Natural killer cell treated with Interleukin-12 subunit alpha and Interleukin-12 subunit beta and Interleukin-15 and Interleukin-18, amount 100 ng/mL, for 72 hours (primary cell): ENCODE data around the gene SNX14. TPM values are rescaled to one million over a fixed set of nuclear protein-coding genes. Genes with fewer than 3 reads are reported as not detected.
"Not testable (repeated sequence)": the region's sequence is repeated elsewhere in the genome, so short reads cannot be mapped to it uniquely, and the experiment has no call there.

ENCODE experiments used
- ATAC-seq, 2 donors: fragments of 150-1000 bp; cut with Tn5 transposase in 1 of 2; sonication (Bioruptor Pico), chemical (Tn5 transposase) in 1 of 2; 2 replicates each; pipeline ENCODE4 v1.10.0; 2021
- DNase-seq: peaks from one replicate; pipeline ENCODE4 v3.0.0; 2022; ENCODE audit warnings: low spot score
- H3K27ac Mint-ChIP-seq, 2 donors: 1 replicate in 1 of 2; 2 replicates in 1 of 2; pipeline ENCODE4 v1.8.0; 2022; ENCODE audit warnings: mixed read lengths in 2 of 2, mild to moderate bottlenecking in 1 of 2, moderate library complexity in 1 of 2
- H3K27me3 Mint-ChIP-seq, 2 donors: 1 replicate in 1 of 2; 2 replicates in 1 of 2; pipeline ENCODE4 v1.8.0; 2022; ENCODE audit warnings: mixed read lengths in 2 of 2
- H3K36me3 Mint-ChIP-seq: one replicate; pipeline ENCODE4 v1.8.0; 2022; ENCODE audit warnings: mixed read lengths
- H3K4me1 Mint-ChIP-seq, 2 donors: 1 replicate in 1 of 2; 2 replicates in 1 of 2; pipeline ENCODE4 v1.8.0; 2022; ENCODE audit warnings: low read depth in 2 of 2, mixed read lengths in 2 of 2, mild to moderate bottlenecking in 1 of 2
- H3K4me3 Mint-ChIP-seq: one replicate; pipeline ENCODE4 v1.8.0; 2022; ENCODE audit warnings: mixed read lengths
- H3K9me3 Mint-ChIP-seq: 2 replicates; pipeline ENCODE4 v1.8.0; 2022; ENCODE audit warnings: mixed read lengths
- total RNA-seq, 2 donors: library from RNA; stranded (reverse); gene quantifications; one replicate each; pipeline ENCODE4 v1.2.3, GENCODE V29; 2022

Gene SNX14
- total RNA-seq, 2 donors from 2014 or later, result 78.3 to 88.0 TPM

DNA sequence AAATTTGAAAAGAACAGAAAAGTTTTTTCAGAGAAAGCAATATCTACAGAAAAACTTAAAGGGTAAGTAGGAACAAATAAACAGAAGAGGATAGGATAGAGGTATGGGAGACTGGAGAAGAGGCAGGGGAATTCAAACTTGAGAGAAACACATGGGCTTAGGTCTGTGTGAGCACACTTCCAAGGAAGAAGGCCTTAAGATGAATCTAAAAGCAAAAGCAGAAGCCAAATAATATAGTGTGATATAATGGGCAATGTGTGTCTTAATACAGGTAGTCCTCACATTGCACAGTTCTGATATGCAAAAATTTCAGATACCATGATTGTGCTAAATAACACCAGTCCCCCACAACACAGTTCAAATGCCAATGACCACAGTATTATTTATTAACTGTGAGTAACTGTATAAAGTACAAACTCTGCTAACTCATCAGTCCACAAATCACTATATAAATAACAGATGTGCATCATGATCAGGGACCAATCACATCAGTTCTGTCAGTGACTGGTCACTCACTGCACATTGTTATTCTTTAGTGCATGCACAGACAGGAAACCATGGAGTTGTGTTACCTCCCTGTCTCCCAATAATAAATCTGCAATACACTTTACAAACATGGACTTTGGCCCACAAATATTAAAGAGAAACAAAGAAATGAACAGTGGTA, 18.6 kb downstream of the SNX14 start:
- Mint-ChIP-seq H3K4me1 (peaks cover 14 to 24% of the 10 kb centered on the region in 2 donors), H3K27me3 (no peaks in the 10 kb centered on the region), H3K27ac (no peak overlapping the region), H3K36me3 (peaks cover 9% of the 10 kb centered on the region), H3K4me3 (no peak overlapping the region), H3K9me3 (no peaks in the 10 kb centered on the region)
- DNase-seq, result no peak
- no peak for ATAC-seq

DNA sequence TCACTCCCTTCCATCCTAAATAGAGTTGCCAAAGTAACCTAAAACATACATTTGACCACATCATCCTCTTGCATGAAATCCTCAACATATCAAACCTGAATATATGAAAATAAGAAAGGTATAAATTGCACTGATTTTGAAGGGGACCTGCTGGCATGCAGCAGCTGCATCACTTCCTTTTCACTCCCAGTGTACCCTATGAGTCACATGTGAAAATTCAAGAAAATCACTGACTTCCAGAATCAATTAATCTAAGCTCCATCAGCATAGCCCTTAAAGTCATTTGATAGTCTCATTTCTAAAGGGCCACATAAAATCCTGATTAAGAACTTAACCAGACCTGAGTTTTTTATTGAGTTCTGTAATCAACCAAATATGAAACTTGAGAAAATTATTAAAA, 24.3 kb downstream of the SNX14 start:
- no peaks in the 10 kb centered on the region for H3K9me3 Mint-ChIP-seq
- H3K27ac Mint-ChIP-seq, result no peak overlapping the region
- H3K4me3 Mint-ChIP-seq, result no peak overlapping the region
- peaks cover 18% of the 10 kb centered on the region for H3K36me3 Mint-ChIP-seq
- DNase-seq (no peak), ATAC-seq (no peak)
- H3K4me1 Mint-ChIP-seq, result peaks cover 13 to 17% of the 10 kb centered on the region in 2 donors
- no peaks in the 10 kb centered on the region for H3K27me3 Mint-ChIP-seq

DNA sequence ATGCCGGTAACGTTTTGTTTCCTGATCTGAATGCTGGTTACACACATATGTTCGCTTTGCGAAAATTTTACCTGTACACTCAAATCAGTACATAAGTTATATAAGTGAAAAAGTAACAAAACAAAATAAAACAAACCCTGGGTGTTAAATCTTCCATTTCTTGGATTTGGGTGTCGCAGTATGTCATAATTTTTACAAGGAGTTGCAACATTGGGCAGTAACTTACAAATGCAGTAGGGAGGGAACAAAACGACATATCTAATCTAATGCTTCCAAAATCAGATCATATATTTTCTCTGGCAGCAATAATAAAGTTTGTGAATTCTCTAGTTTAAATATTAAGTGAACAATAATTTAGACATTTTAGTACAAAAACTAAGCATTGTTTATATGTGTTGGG, 25.2 kb downstream of the SNX14 start:
- H3K4me3 Mint-ChIP-seq, result no peak overlapping the region
- no peaks in the 10 kb centered on the region for H3K9me3 Mint-ChIP-seq
- no peak overlapping the region for H3K27ac Mint-ChIP-seq
- peaks cover 13 to 17% of the 10 kb centered on the region in 2 donors for H3K4me1 Mint-ChIP-seq
- DNase-seq (no peak), ATAC-seq (no peak)
- H3K27me3 Mint-ChIP-seq, result no peaks in the 10 kb centered on the region
- H3K36me3 Mint-ChIP-seq, result peaks cover 21% of the 10 kb centered on the region

DNA sequence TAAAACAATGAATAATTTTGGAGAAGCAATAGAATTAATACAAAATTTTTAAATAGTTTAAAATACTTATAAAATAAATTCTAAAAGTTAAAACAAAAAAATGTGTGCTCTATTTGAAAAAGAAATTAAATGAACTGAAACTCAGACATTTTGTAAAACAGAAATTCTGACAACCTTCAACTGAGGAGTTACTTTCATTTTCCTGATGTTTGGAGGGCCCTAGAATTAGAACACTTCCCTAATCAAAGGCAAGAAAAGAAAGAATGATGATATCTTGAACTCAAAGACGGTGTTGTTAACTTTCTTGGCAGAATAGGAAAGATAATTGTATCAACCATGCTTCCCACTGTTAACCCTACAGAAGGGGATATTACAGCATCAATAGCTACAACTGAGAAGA, 27.9 kb downstream of the SNX14 start:
- Mint-ChIP-seq H3K27ac (peak overlapping the region; percentile 17 to 73), H3K9me3 (no peaks in the 10 kb centered on the region), H3K4me1 (peaks cover 13 to 16% of the 10 kb centered on the region in 2 donors), H3K4me3 (no peak overlapping the region), H3K27me3 (no peaks in the 10 kb centered on the region), H3K36me3 (peaks cover 12% of the 10 kb centered on the region)
- DNase-seq (no peak), ATAC-seq (no peak)

DNA sequence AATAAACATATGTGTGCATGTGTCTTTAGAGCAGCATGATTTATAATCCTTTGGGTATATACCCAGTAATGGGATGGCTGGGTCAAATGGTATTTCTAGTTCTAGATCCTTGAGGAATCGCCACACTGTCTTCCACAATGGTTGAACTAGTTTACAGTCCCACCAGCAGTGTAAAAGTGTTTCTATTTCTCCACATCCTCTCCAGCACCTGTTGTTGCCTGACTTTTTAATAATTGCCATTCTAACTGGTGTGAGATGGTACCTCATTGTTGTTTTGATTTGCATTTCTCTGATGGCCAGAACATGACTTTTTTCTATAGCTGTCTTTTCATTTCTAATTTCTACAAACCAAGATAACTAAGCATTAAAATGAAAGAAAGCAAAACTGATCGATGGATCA, 29.4 kb downstream of the SNX14 start:
- not testable (repeated sequence) for H3K27ac Mint-ChIP-seq, H3K4me3 Mint-ChIP-seq, DNase-seq, H3K4me1 Mint-ChIP-seq, H3K27me3 Mint-ChIP-seq, H3K9me3 Mint-ChIP-seq, ATAC-seq
- peaks cover 16% of the 10 kb centered on the region for H3K36me3 Mint-ChIP-seq

DNA sequence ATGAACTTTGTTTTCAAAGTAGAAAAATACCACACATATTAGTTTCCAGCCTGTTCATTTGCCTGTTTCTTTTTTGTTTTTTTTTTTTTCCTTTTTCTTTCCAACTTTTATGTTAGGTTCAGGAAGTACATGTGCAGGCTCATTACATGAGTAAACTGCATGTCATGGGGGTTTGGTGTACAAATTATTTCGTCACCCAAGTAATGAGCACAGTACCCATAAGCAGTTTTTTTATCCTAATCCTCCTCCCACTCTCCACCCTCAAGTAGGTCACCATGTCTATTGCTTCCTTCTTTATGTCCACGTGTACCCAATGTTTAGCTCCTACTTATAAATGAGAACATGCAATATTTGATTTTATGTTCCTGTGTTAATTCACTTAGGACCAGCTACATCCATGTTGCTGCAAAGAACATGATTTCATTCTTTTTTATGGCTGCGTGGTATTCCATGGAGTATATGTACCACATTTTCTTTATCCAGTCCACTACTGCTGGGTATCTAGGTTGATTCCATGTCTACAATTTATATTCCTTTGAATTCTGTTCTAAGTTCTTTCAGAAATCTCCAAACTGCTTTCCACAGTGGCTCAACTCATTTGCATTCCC, 31.8 kb downstream of the SNX14 start:
- ATAC-seq (no peak), DNase-seq (no peak)
- peaks cover 0 to 7% of the 10 kb centered on the region in 2 donors for H3K4me1 Mint-ChIP-seq
- H3K27me3 Mint-ChIP-seq, result no peaks in the 10 kb centered on the region
- H3K36me3 Mint-ChIP-seq, result peaks cover 18% of the 10 kb centered on the region
- H3K27ac Mint-ChIP-seq, result no peak overlapping the region
- no peak overlapping the region for H3K4me3 Mint-ChIP-seq
- H3K9me3 Mint-ChIP-seq, result no peaks in the 10 kb centered on the region

DNA sequence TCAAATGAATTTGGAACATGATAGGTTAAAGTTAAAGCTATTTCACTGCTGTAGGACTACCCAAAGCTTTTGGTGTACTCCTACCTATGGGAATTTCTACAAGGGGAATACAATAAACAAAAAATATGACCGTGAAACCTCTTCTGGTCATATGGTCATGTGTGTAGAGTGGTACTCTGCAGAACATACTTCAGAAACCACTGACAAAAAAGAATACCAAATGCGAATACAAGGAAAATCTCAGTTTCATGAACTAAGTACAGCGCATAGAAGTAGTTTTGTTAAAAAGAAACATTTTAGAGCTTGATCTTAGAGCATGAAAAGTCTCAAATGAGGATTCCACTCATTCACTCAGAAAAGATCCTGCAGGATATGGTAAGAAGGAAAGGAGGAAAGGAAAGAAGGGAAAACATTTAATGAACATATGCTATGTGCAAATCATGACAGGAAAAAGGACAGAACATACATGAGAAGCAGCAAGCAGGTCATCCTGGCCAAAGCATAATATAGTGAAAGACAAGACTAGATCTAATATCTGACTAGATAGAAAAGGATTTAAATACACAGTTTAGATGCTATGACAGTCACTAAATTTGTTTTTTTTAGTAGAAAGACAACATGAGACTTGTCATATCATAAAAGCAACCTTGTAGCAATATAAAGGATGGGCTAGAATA, 36.5 kb downstream of the SNX14 start:
- ATAC-seq, result no peak
- Mint-ChIP-seq H3K36me3 (peaks cover 20% of the 10 kb centered on the region), H3K27ac (peak overlapping the region in 1 of 2 donors; percentile 11), H3K4me3 (no peak overlapping the region), H3K27me3 (no peaks in the 10 kb centered on the region), H3K4me1 (peaks cover 0 to 4% of the 10 kb centered on the region in 2 donors), H3K9me3 (no peaks in the 10 kb centered on the region)
- DNase-seq, result no peak

DNA sequence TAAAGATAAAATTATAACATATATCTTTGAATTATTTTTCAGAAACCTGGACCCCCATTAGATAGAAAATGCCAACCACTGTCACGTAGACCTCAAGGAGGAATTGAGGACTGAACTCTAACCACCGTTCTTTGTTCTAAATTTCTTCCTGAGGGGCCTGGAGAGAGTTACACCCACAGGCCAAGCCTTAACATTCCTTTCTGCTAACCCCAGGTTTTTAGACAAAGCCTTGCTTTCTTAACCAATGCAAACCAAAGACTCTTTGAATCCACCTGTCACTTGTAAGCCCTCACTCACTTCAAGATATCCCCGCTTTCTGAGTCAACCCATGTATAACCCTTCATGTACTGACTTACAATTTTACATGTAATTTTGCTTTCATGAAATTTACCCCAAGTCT, 41.0 kb downstream of the SNX14 start:
- peaks cover 23% of the 10 kb centered on the region for H3K36me3 Mint-ChIP-seq
- peaks cover 3% of the 10 kb centered on the region for H3K9me3 Mint-ChIP-seq
- H3K27me3 Mint-ChIP-seq, result no peaks in the 10 kb centered on the region
- H3K4me3 Mint-ChIP-seq, result no peak overlapping the region
- ATAC-seq (no peak), DNase-seq (no peak)
- peaks cover 6 to 9% of the 10 kb centered on the region in 2 donors for H3K4me1 Mint-ChIP-seq
- no peak overlapping the region for H3K27ac Mint-ChIP-seq

DNA sequence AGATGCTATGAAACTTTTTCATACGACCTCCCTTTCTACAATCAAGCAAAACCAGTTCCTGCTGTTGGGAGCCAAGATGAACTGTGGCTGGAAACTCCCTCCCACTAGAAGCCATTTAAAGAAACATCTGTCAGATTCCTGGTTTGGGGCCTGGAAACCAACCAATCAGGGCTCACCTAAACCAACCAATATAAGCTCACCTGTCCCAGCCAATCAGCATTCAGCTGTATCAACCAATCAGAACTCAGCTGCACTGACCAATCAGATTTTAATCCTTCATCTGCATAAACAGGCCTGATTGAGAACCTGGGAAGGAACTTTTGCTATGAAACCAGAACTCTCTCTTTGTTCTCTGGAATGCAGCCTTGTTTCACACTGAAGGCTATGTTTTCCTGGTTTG, 42.4 kb downstream of the SNX14 start:
- peak in 1 of 2 donors; percentile 61 for ATAC-seq
- H3K27ac Mint-ChIP-seq, result peak overlapping the region in 1 of 2 donors; percentile 66

DNA sequence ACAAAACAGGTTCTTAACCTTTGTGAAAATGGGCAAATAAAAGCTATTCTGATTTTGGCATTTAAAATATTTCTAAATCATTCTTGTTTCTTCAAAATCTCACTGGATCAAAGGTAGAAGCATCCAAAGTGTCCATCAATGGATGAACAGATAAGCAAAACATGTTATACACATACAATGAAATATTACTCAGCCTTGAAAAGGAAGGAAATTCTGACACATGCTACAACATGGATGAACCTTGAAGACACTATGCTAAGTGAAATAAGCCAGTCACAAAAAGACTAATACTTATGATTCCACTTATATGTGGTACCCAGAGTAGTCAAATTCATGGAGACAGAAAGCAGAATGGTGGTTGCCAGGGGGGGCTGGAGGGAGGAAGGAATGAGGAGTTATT, 45.9 kb downstream of the SNX14 start:
- DNase-seq (no peak), ATAC-seq (no peak)
- H3K4me3 Mint-ChIP-seq, result no peak overlapping the region
- peaks cover 12% of the 10 kb centered on the region for H3K36me3 Mint-ChIP-seq
- H3K27me3 Mint-ChIP-seq, result no peaks in the 10 kb centered on the region
- peaks cover 6 to 10% of the 10 kb centered on the region in 2 donors for H3K4me1 Mint-ChIP-seq
- peaks cover 3% of the 10 kb centered on the region for H3K9me3 Mint-ChIP-seq
- H3K27ac Mint-ChIP-seq, result no peak overlapping the region

More for the DNA sequence above, 42.4 kb downstream of the SNX14 start:
- Mint-ChIP-seq H3K4me1 (peaks cover 6 to 10% of the 10 kb centered on the region in 2 donors), H3K36me3 (peaks cover 19% of the 10 kb centered on the region), H3K27me3 (no peaks in the 10 kb centered on the region), H3K4me3 (no peak overlapping the region), H3K9me3 (peaks cover 3% of the 10 kb centered on the region)
- no peak for DNase-seq

DNA sequence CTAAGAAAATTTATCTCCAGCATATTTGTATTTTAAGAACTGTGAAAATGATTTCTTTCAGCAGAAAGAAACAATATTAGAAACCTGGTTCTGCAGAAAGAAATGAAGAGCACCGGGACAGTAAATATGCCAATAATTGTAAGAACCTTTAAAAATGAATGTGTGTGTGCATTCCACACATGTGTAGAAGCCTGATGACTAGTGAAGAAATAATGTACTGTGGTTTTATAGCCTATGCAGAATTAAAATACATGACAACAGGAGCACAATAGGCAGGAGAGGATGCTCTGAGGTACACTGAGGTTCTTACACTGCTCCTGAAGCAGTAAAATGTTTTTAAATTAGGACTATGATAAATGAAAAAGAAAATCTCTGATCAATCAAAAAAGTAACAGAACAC, 48.9 kb downstream of the SNX14 start:
- DNase-seq (no peak), ATAC-seq (no peak)
- Mint-ChIP-seq H3K27ac (peak overlapping the region in 1 of 2 donors; percentile 41), H3K27me3 (no peaks in the 10 kb centered on the region), H3K9me3 (peaks cover 3% of the 10 kb centered on the region), H3K36me3 (peaks cover 7% of the 10 kb centered on the region), H3K4me1 (peaks cover 0 to 3% of the 10 kb centered on the region in 2 donors), H3K4me3 (no peak overlapping the region)

DNA sequence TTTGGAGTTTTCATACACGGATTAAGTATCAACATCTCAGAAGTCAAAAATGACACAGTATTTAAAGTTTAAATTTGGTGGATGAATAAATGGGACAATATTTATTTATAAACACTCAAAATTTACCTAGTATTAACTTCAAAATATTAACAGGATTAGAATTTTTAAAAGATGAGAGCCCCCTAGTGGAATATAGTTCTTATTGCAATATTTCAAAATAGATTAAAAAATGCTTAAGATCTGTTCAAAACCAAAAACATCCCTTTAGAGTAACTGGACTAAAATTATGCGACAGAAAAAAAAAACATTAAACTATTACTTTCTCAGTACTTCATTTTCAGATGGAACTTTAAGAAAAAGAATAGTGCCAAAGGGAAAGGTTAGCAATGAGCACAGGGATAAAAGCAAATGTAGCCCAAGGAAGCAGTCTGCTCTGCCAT, 56.6 kb downstream of the SNX14 start:
- no peak overlapping the region for H3K27ac Mint-ChIP-seq
- no peak for ATAC-seq
- H3K4me3 Mint-ChIP-seq, result no peak overlapping the region
- no peaks in the 10 kb centered on the region for H3K9me3 Mint-ChIP-seq
- DNase-seq, result no peak
- no peaks in the 10 kb centered on the region for H3K27me3 Mint-ChIP-seq
- H3K4me1 Mint-ChIP-seq, result no peaks in the 10 kb centered on the region
- H3K36me3 Mint-ChIP-seq, result peaks cover 4% of the 10 kb centered on the region

DNA sequence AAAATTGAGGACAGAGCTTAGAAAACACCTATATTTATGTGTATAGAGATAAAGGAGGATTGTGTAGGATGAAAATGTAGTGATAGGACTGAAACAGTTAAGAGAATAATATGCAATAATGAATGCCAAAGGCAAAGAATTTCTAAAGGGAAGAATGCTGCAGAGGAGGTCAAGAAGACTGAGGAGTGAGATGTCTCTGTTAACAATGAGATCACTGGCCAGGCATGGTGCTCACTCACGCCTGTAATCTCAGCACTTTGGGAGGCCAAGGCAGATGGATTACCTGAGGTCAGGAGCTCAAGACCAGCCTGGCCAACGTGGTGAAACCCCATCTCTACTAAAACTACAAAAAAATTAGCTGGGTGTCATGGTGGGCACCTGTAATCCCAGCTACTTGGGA, 69.4 kb downstream of the SNX14 start:
- H3K27me3 Mint-ChIP-seq, DNase-seq, H3K9me3 Mint-ChIP-seq, H3K27ac Mint-ChIP-seq, H3K4me1 Mint-ChIP-seq, H3K4me3 Mint-ChIP-seq, ATAC-seq: not testable (repeated sequence)
- H3K36me3 Mint-ChIP-seq, result peaks cover 22% of the 10 kb centered on the region

DNA sequence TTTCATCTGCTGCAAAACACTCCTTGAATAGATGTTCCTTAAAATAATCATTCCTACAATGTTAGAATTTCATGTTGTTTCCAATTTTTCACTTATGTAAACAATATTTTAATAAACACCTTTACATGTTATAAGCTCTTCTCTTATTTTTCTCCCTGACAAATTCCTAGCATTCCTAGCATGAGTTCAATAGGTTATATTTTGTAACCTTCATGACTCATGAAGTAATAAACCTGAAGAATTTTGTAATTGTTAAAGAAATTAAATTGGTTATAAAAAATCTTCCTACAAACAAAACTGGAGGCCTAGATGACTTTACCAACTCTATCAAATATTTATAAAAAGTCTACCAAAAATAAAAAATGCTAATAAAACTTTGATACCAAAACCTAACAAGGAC, 77.5 kb downstream of the SNX14 start:
- H3K27me3 Mint-ChIP-seq, result no peaks in the 10 kb centered on the region
- H3K4me3 Mint-ChIP-seq, result no peak overlapping the region
- ATAC-seq (no peak), DNase-seq (no peak)
- H3K27ac Mint-ChIP-seq, result no peak overlapping the region
- H3K4me1 Mint-ChIP-seq, result no peaks in the 10 kb centered on the region
- H3K36me3 Mint-ChIP-seq, result peaks cover 19% of the 10 kb centered on the region
- no peaks in the 10 kb centered on the region for H3K9me3 Mint-ChIP-seq
